GM21737 (cell line): ENCODE data around the gene PSD.

Source experiments
- ATAC-seq: cut with Tn5 transposase; IDR thresholded peaks from one replicate; pipeline ENCODE4 v1.9.1; 2021; ENCODE audit warnings: mild to moderate bottlenecking, moderate library complexity; ENCODE audit not compliant: unreplicated experiment

The PSD gene

DNA sequence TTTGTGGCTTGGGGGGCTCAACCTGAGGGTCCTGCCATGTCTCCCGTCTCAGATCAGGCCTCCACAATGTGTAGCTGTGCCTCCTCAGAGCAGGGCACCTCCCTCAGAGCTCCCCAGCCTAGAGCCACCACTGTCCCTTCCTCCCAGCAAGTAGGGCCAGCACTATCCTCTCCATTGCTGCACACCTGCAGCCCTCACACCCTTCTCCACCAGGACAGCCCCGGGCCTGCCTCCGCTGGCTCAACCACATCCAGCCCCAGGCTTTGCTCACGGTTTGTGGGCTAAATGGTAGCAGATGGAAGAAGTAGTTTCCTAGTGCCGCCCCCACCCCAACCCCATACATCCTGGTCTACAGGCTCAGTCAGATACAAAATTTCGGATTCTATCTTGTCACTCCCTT lies 13.0 kb downstream of the PSD start:
- ATAC-seq = no peak

DNA sequence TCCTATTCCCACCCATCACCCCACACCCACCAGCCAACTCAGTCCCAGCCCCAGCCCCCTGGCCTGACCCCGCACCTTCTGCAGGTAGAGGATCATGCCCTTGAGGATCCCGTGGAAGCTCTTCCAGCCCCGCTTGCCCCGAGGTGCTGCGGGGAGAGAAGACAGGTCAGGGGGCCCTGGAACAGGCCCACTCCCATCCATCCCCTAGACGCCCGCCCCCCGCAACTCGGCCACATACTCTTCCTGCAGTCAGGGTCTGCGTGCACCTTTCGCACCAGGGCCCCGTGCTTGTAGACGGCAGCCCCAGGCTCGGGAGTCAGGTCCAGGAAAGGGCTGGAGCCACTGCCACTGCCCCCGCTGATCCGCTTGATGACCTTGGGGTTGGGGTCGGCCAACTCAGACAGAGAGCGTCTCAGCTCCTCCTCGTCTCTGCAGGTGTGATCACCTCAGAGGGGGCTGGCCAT lies 13.4 kb downstream of the PSD start:
- ATAC-seq = no peak

DNA sequence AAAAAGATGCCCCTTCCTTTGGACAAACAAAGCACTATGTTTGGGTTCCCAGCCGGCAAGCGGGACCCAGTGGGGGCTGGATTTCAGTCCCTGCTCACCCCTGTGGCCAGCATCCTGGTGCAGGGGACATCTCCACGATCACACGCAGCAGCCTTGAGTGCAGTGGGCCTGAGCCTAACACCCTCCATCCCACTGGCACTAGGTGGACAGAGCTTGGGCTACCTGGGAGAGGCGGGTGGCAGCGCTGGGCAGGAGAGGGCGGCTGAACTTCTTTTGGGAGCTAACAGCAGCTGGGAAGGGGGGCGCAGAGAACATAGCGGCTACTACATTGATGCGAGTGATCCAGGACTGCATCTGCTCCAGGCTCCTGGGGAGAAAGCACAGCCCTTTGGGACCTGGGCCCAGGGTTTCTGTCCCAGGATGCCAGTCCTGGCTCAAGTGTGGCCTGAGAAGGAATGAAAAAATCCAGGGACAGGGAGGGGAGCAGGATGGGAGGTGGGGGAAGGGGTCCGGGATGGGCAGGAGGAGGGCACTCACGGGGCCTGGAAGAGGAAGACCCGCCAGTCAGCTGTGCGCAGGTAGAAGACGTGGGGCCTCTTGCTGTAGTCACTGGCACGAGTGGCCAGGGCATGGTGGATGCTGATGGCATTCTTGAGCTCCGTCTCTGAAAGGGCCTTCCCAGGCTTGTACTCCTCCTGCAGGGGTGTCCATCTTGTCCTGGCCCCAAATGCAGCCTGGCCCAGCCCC lies 14.1 kb downstream of the PSD start:
- no peak for ATAC-seq

DNA sequence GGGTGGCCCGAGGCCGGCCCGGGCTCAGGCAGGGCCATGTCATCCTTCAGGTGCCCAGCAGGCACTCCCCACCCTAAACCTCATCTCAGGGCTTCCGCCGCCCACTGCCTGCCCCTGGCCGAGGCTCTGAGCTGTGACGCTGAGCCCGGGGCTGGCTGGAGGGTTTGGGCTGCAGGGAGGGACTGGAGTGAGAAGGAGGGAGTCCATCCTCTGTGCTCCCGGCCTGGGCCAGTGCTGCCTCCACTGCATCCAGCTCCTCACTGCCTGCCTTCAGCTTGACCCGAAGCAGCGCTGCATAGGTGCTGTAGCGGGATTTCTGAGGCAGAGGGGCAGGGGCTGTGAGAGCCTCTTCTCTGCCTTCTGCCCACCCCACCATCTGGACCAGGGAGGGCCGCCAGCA lies 15.5 kb downstream of the PSD start:
- no peak for ATAC-seq

DNA sequence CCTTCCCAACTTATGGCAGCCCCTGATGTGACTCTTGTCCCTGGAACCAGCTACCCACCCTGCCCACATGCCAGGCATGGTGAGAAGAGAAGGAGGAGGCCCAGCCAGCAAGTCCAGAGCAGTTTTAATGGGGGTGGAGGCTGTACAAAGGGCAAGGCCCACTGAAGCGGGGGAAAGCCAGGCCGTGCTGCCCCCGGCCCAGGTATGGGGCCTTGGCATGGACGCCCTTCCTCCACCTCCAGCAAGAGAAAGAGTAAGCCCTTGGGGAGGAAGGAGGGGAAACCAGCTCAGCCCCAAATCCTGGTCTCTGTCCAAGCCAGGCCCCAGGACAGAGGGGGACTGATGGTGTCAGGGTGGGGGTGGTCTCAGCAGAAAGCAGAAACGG lies 16.1 kb downstream of the PSD start:
- no peak for ATAC-seq

DNA sequence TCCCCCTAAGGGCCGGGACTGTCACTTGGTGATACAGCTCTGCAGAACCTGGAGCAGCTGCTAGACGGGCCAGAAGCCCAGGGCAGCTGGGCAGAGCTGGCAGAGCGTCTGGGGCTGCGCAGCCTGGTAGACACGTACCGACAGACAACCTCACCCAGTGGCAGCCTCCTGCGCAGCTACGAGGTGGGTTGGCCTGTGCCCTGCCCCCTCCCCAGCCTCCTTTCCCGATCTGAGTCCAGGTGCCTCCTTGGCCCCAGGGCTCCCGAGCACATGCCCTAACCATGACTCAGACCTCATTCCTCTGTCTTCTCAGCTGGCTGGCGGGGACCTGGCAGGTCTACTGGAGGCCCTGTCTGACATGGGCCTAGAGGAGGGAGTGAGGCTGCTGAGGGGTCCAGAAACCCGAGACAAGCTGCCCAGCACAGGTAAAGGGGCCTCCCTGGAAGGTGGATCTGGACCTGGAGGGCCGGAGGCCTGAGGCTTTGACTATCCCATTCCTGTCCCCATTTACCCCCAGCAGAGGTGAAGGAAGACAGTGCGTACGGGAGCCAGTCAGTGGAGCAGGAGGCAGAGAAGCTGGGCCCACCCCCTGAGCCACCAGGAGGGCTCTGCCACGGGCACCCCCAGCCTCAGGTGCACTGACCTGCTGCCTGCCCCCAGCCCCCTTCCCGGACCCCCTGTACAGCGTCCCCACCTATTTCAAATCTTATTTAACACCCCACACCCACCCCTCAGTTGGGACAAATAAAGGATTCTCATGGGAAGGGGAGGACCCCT lies 16.7 kb downstream of the PSD start:
- no peak for ATAC-seq

DNA sequence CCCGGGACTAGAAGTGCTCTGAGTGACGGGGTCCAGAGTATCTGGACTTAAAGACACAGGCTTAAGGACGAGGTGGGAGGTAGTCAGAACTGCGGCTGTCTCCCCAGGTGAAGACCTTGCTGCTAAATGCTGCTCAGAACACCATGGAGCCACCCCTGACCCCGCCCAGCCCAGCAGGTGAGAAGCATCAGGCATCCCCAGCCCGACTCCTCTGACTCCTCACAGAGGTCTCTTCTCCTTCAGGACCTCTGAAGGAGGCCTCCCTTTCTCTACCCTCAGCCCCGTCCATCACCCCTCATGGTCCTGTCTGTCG lies 17.3 kb downstream of the PSD start:
- ATAC-seq = no peak

DNA sequence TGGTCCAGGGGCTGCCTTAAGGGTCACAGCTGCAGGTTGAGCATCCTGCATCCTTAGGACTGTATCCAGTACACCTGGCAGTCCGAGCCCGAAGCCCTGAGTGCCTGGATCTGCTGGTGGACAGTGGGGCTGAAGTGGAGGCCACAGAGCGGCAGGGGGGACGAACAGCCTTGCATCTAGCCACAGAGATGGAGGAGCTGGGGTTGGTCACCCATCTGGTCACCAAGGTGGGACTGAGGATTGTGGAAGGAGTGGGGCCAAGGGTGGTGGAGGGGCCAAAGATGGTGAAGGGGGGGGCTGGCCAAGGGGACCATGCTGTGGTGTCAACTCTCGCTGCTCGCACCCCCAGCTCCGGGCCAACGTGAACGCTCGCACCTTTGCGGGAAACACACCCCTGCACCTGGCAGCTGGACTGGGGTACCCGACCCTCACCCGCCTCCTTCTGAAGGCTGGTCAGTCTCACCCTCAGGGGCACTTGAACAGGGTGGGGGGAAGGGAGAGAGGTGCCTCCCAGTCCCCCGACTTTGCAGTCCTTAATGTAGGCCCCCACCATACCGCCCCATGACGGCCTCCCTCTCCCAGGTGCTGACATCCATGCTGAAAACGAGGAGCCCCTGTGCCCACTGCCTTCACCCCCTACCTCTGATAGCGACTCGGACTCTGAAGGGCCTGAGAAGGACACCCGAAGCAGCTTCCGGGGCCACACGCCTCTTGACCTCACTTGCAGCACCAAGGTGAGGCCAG lies 17.8 kb downstream of the PSD start:
- no peak for ATAC-seq

DNA sequence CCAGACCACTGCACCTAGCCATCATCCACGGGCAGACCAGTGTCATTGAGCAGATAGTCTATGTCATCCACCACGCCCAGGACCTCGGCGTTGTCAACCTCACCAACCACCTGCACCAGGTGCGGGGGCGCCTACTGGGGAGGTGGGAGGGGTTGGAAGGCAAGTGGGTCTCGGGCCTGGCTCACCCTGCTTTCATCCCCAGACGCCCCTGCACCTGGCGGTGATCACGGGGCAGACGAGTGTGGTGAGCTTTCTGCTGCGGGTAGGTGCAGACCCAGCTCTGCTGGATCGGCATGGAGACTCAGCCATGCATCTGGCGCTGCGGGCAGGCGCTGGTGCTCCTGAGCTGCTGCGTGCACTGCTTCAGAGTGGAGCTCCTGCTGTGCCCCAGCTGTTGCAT lies 18.5 kb downstream of the PSD start:
- ATAC-seq = no peak

DNA sequence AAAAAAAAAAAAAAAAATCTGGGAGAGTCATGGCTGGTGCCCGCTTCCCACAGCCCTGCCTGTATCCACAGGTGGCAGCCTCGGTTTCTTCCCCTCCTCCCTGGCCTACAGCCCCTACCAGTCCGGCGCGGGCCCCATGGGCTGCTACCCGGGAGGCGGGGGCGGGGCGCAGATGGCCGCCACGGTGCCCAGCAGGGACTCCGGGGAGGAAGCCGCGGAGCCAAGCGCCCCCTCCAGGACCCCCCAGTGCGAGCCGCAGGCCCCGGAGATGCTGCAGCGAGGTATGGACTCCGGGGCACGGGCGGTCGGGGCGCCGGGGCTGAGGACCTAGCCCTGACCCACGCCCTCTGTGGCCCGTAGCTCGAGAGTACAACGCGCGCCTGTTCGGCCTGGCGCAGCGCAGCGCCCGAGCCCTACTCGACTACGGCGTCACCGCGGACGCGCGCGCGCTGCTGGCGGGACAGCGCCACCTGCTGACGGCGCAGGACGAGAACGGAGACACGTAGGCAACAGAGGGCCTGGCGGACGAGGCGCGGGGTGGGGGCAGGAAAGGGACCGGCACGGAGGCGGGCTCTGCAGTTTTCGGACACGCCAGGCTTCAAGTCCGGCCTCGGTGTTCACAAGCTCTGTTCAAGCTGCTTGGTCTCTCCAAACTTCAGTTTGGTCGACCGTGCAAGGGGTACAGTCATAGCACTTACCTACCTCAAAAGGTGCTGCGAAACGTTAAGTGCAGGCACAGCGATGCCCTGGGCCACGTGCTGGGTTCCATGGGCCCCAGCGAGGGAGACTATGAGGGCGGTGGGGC lies 19.2 kb downstream of the PSD start:
- ATAC-seq = peak; percentile 37

DNA sequence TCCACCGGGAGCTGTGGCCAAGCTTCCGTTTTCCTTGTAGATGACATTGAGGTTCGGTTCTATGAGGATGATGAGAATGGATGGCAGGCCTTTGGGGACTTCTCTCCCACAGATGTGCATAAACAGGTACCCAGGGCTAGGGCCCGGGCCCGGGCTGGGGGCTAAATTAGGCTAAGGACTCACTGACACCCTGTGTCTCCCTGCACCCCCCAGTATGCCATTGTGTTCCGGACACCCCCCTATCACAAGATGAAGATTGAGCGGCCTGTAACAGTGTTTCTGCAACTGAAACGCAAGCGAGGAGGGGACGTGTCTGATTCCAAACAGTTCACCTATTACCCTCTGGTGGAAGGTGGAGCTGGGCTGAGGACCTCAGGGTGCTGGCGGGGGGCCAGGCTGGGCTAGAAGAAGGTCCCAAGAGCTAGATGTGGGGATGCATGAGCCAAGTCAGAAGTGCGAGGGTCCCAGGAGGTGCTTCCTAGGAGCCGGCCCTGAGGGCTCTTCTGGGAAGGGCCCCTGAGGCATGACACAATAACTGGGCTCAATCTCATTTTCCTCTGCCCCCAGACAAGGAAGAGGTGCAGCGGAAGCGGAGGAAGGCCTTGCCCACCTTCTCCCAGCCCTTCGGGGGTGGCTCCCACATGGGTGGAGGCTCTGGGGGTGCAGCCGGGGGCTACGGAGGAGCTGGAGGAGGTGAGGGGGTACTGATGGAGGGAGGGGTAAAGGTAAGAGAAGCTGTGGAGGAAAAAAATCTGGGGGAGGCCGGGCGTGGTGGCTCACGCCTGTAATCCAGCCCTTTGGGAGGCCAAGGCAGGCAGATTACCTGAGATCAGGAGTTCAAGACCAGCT lies 20.2 kb downstream of the PSD start:
- ATAC-seq = no peak

DNA sequence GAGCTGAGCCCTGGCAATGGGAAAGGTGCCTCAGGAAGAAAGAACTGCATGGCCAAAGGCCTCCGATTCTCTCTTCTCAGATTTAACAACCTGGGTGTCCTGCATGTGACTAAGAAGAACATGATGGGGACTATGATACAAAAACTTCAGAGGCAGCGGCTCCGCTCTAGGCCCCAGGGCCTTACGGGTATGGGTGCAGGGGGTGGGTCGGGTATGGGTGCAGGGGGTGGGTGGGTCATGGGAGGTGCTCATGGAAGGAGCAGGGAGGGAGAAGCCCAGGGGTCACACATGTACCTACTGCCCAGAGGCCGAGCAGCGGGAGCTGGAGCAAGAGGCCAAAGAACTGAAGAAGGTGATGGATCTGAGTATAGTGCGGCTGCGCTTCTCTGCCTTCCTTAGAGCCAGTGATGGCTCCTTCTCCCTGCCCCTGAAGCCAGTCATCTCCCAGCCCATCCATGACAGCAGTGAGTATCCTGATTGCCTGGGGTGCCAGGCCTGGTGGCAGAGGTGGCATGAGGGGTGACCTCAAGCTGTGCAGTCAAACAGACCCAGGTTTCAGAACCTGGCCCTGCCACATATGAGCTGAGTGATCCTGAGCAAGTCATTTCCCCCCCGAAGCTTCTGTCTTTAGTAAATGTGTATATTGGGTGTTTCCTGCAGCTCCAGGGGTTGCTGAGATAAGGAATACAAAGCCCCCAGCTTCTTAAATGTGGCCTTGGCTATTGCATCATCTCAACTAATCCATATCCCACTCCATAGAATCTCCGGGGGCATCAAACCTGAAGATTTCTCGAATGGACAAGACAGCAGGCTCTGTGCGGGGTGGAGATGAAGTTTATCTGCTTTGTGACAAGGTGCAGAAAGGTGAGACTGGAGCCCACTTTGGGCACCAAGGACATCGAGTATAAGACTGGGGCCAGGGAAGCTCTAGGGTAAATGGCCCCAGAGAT lies 21.1 kb downstream of the PSD start:
- ATAC-seq = no peak

DNA sequence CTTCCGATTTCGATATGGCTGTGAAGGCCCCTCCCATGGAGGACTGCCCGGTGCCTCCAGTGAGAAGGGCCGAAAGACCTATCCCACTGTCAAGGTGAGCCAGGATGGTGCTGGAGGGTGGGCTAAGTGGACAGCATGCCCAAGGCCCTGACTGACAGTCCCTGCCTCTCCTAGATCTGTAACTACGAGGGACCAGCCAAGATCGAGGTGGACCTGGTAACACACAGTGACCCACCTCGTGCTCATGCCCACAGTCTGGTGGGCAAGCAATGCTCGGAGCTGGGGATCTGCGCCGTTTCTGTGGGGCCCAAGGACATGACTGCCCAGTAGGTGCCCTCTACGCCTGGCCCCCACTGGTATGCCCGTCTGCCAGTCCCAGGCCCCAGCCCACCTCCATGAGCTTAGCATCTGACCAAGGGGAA lies 21.8 kb downstream of the PSD start:
- ATAC-seq = no peak

DNA sequence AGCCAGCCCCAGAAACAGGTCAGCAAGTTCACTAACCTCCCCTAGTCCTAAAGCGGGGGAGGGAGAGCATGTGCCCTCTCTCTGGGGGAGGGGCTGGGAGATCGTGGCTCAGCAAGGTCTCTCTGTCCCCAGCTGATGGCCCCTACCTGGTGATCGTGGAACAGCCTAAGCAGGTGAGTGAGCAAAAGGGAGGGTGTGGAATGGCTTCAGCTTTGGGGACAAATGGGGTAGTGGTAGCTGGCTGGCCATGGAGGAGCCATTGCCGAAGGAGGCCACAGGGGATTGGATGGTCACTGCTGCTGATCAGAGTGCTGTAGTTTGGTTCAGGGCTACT lies 22.3 kb downstream of the PSD start:
- ATAC-seq = no peak

DNA sequence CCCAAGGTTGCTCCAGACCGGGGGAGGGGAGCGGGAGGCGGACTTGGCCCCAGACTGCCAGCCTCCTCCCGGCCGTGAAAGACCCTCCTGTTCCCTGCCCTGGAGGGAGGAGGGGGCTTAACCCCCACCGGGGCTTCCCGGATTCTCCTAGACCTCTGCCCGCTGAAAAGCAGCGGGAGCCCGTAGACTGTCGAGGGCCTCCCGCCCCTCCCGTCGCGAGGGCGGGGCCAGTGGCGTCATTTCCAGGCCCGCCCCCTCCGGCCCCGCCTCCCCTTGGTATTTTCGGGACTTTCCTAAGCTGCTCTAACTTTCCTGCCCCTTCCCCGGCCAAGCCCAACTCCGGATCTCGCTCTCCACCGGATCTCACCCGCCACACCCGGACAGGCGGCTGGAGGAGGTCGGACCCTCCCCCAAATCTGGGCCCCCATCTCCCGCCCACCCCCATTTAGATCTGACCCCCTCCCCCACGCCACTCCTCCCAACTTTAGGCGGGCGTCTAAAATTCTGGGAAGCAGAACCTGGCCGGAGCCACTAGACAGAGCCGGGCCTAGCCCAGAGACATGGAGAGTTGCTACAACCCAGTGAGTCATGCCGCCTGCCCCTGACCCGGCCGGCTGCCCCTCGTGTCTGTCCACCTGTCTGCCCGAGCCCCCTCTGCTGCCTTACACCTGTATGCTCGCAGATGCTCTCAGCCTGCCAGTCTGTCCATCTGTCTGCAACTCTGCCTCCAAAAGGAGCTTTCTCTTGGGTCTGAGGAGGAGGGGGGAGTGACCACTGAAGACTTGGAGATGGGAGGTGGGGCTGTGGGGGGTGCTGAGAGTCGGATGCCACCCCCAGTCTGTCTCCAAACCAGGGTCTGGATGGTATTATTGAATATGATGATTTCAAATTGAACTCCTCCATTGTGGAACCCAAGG lies 22.9 kb downstream of the PSD start, which contains the start of gene NFKB2:
NFKB2 (plus strand) TSS at position 306 of the 917 bp plus-strand sequence; CDS start at position 561, 255 bp downstream.
- ATAC-seq = peak; percentile 30

DNA sequence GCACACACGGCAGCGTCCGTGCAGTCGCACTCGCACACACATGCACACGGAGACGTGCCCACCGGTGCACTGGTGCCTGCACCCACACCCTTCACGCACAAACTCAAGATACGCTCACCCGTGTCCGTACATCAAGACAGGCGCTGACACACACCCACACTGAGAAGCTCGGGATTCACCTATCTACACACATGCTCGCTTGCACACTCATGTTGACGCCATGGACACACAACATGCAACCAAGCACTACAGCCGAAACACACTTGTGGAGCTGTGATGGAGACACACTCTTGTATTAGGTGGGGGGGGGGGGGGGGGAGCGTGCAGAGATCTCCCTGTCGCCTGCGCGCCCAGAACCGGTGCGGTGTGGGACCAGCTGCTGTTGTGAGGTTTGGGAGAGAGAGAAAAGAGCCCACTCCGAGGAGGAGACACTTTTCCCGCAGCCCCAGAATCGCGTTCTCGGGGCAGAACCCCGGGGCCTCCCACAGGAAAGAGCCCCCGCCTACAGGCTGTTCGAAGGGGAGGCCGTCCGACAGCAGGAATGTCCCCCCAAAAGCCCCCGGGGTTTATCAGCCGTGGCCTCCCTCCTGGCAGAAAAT lies 23.7 kb downstream of the PSD start:
- ATAC-seq = no peak

DNA sequence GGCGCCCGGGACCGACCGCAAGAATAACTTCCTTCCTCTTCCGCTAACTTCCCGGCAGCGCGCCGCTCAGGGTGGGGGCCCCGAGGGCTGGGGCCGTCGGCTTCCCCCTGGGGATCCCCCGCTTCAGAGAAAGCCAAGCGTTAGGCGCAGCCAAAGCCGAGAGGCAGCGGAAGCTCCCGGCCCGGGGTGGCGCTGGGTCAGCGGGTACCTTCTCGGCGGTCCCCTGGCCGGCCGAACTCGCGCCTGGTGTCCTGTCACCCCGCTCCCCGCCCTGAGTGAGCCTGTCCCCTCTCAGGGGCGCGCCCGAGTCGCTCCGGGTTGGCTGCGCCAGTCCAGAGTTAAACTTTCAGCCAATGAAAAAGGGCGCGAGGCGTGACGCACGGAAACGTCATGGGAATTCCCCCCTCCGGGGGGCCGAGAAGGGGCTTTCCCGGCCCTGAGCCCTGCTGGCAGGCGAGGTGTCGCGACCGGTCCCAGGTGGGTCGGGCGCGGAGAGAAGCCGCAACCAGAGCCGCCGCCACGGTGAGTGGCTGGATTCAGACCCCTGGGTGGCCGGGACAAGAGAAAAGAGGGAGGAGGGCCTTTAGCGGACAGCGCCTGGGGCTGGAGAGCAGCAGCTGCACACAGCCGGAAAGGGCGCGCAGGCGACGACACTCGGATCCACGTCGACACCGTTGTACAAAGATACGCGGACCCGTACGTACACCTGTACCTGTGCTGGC lies 24.3 kb downstream of the PSD start:
- peak; percentile 76 for ATAC-seq
